Ovary (tissue), 9 donors: ENCODE measurements around the gene OSBPL1A. TPM values are rescaled to one million over a fixed set of nuclear protein-coding genes. Genes with fewer than 3 reads are reported as not detected.

Experiments used
- DNase-seq, 5 donors: peaks; one replicate each; pipeline ENCODE4 v3.0.0-alpha.2; 2019 to 2020
- H3K27ac ChIP-seq, 2 donors: fragments of 200-600 bp; one replicate each; pipeline versions ENCODE4 v1.5.1 to v1.8.0; 2019 to 2022
- H3K27me3 ChIP-seq: fragments of 200-600 bp; one replicate; pipeline ENCODE4 v1.8.0; 2022
- H3K36me3 ChIP-seq: fragments of 200-600 bp; sonication (generic); one replicate; pipeline ENCODE4 v1.5.1; 2019
- H3K4me1 ChIP-seq: one replicate; pipeline ENCODE4 v1.8.1; 2013; ENCODE audit warnings: mild to moderate bottlenecking, moderate library complexity; ENCODE audit not compliant: insufficient read depth
- H3K4me3 ChIP-seq: fragments of 200-600 bp; sonication (generic); one replicate; pipeline ENCODE4 v1.5.1; 2017
- H3K9me3 ChIP-seq, 2 donors: fragments of 200-600 bp in 1 of 2; sonication (generic) in 1 of 2; one replicate each; pipeline versions ENCODE4 v1.5.1 to v1.8.1; 2013 to 2019; ENCODE audit warnings: mild to moderate bottlenecking in 1 of 2, moderate library complexity in 1 of 2
- EP300 ChIP-seq: sonication (generic); formaldehyde crosslinking; IDR thresholded peaks from one replicate; pipeline ENCODE4 v1.6.1; 2017; ENCODE audit warnings: antibody characterized with exemption
- POLR2A ChIP-seq: fragments of 450-650 bp; IDR thresholded peaks from one replicate; pipeline ENCODE4 v1.6.1; 2017; ENCODE audit warnings: antibody characterized with exemption, mild to moderate bottlenecking, moderate library complexity
- WGBS, 3 donors: extraction: QIAGEN DNeasy Blood & Tissue Kit in 1 of 3; methylation state at CpG; one replicate each; pipeline versions ENCODE4 v1.1.5 to v1.1.7; 2013 to 2017; 5-methylcytosine and 5-hydroxymethylcytosine counted together
- intact Hi-C, 4 donors: fragments of 100-400 bp; cut with DNase I; formaldehyde crosslinking; loops; one replicate each; pipeline versions ENCODE4 v1.11.0 to v1.15.1; 2022 to 2023
- polyA plus RNA-seq, 2 donors: library from polyadenylated mRNA; stranded (reverse); fragments of 200-250 nt in 1 of 2; fragments of 350-450 nt in 1 of 2; fragmentation: Illumina TruSeq in 1 of 2; extraction: RNeasy Lipid Tissue Mini Kit (QIAGEN cat#74804) in 1 of 2; gene quantifications; one replicate each; pipeline ENCODE4 v1.2.3, GENCODE V29; 2013 to 2014
- total RNA-seq, 7 donors: library from RNA; depleted of rRNA in 2 of 7; stranded (reverse); fragments of >200 nt in 2 of 7; fragmentation: NEBNext Ultra II Directional in 3 of 7; extraction: Animal tissue kit (Norgen Biotek cat#: 25700) in 3 of 7; gene quantifications; one replicate each; pipeline versions ENCODE4 v1.1.0 to v1.2.4, GENCODE V29; 2016 to 2023
- TF ChIP-seq, protein P1 (sequence below), 3 donors: fragments of 450-650 bp in 2 of 3; fragments of 200-600 bp in 1 of 3; IDR thresholded peaks; one replicate each; pipeline versions ENCODE4 v1.5.1 to v1.8.0; 2016 to 2022; ENCODE audit warnings: antibody characterized with exemption in 3 of 3, mild to moderate bottlenecking in 1 of 3
- donor health status: DM: no; HTN: no; CAD: no; lungs with moderate emphysema.
- donor health status: DM: no; HTN: no; CAD: no.
- donor health status: Bipolar disorder and iron deficiency.
- donor health status: DM: yes; HTN: yes; CAD: no.
- donor health status: DM: no; HTN: no; CAD: no.
- donor health status: DM: yes; HTN: yes; CAD: no.

The OSBPL1A gene
- total and polyA plus RNA-seq, 9 donors = 28.1 to 68.9 (median 40.2) TPM

- 81 to 84% (median 84%) methylated on average over 5 of the region's 5 CpGs for WGBS, 3 donors
- intact Hi-C loops = no loop called here
- Histone ChIP-seq H3K9me3 (no peaks in the 10 kb centered on the region), H3K27ac (no peak overlapping the region), H3K27me3 (no peaks in the 10 kb centered on the region), H3K4me3 (no peak overlapping the region), H3K4me1 (peaks cover 2% of the 10 kb centered on the region), H3K36me3 (no peaks in the 10 kb centered on the region)
- TF ChIP-seq, protein P1, sequence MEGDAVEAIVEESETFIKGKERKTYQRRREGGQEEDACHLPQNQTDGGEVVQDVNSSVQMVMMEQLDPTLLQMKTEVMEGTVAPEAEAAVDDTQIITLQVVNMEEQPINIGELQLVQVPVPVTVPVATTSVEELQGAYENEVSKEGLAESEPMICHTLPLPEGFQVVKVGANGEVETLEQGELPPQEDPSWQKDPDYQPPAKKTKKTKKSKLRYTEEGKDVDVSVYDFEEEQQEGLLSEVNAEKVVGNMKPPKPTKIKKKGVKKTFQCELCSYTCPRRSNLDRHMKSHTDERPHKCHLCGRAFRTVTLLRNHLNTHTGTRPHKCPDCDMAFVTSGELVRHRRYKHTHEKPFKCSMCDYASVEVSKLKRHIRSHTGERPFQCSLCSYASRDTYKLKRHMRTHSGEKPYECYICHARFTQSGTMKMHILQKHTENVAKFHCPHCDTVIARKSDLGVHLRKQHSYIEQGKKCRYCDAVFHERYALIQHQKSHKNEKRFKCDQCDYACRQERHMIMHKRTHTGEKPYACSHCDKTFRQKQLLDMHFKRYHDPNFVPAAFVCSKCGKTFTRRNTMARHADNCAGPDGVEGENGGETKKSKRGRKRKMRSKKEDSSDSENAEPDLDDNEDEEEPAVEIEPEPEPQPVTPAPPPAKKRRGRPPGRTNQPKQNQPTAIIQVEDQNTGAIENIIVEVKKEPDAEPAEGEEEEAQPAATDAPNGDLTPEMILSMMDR (IDR thresholded peaks at IDR 0.05) = no peak
- TF ChIP-seq EP300 (no peak), POLR2A (no peak)
- no peak for DNase-seq
Observed at GRCh38 chr18:24403076-24403475, 5.5 kb upstream of the OSBPL1A start.

DNA sequence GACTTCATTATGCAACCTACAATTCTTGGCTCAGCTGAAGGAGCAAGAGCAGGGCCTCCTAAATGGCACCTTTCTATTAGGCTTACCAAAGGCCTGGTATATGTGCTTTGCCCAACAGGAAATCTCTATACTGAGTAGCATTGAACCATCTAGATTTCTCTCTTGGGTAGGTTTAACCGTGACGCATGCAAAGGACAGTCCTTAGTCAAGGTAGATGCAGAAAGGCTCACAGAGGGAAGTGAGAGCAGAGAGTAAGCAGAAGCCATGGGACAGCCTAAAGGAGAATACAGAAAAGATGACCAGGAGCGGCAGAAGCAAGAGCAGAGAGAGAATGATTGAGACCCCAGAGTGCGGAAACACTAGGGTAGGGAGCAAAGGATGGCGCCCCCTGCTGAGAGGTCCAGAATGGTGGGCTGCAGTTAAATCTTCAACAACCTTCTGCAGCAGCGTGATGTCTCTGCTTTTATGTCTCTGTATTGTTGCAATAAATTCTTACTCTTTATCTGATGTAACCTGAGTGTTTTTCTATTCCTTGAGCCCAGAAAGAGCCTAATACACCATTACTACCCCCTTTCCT lies 4.7 kb upstream of the OSBPL1A start:
- no peaks in the 10 kb centered on the region for H3K36me3 ChIP-seq
- TF ChIP-seq POLR2A = no peak
- TF ChIP-seq EP300 = no peak
- TF ChIP-seq, protein P1 (IDR thresholded peaks at IDR 0.05) = no peak
- intact Hi-C loops = no loop called here
- WGBS, 3 donors = 83 to 84% (median 83%) methylated on average over 6 of the region's 6 CpGs
- no peak overlapping the region for H3K4me3 ChIP-seq
- peaks cover 2% of the 10 kb centered on the region for H3K4me1 ChIP-seq
- no peaks in the 10 kb centered on the region for H3K27me3 ChIP-seq
- DNase-seq = no peak
- no peaks in the 10 kb centered on the region for H3K9me3 ChIP-seq
- no peak overlapping the region for H3K27ac ChIP-seq

DNA sequence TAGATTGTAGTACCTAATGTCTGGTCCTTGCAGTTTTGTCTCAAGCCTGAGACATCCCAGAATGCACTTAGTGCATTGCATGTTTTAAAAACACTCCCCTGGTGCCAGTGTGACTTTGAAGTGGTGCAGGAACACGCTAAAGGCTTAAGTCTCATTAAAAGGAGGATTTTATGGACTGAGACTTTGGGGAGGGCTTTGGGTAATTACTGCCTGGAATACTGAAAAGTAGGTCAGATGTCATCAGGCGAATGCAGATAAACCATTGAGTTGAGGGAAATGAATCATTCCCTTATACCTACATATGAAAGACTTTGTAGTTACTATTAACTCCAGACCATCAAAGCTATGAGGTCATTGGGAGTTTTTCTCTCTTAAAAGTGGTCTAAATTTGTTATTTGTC lies 3.0 kb upstream of the OSBPL1A start:
- H3K4me1 ChIP-seq = peaks cover 2% of the 10 kb centered on the region
- no peak overlapping the region for H3K27ac ChIP-seq
- no peaks in the 10 kb centered on the region for H3K27me3 ChIP-seq
- WGBS, 3 donors = 81 to 91% (median 88%) methylated on average over 2 of the region's 2 CpGs
- intact Hi-C loops = no loop called here
- no peaks in the 10 kb centered on the region for H3K36me3 ChIP-seq
- DNase-seq = no peak
- H3K9me3 ChIP-seq = no peaks in the 10 kb centered on the region
- H3K4me3 ChIP-seq = no peak overlapping the region
- TF ChIP-seq POLR2A (no peak), EP300 (no peak)
- TF ChIP-seq, protein P1 (IDR thresholded peaks at IDR 0.05) = no peak

- no peak overlapping the region for H3K27ac ChIP-seq
- 92 to 93% (median 92%) methylated on average over 15 of the region's 15 CpGs for WGBS, 3 donors
- intact Hi-C loops = no loop called here
- peaks cover 2% of the 10 kb centered on the region for H3K4me1 ChIP-seq
- no peak overlapping the region for H3K4me3 ChIP-seq
- H3K36me3 ChIP-seq = no peaks in the 10 kb centered on the region
- H3K9me3 ChIP-seq = no peaks in the 10 kb centered on the region
- DNase-seq = no peak
- TF ChIP-seq POLR2A (no peak), EP300 (no peak)
- TF ChIP-seq, protein P1 (IDR thresholded peaks at IDR 0.05) = no peak
- H3K27me3 ChIP-seq = no peaks in the 10 kb centered on the region
Observed at GRCh38 chr18:24398540-24398939, 916 bp upstream of the OSBPL1A start.
